DMS79 (cell line): ENCODE measurements around the gene WDR7.

Experiments
- DNase-seq: peaks from one replicate; lab custom pipeline; 2025; lab: John Stamatoyannopoulos, UW

The WDR7 gene

DNA sequence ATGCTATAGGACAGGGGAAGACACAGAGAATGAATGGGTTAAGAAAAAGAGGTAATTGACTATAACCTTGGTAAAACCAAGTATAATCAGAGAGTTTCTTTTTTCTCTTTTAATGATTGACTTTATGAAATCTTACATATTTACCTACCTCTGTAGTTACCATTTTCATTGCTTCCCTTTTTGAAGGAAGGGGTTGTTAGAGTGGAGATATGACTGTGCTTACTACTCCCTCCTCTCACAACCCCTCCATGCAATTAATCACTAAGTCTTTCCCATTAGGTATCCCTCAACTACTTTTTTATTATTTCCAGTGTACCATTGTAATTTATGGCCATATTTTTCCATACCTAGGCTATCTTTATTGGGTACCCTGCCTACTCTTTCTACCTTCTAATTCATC is 71.4 kb downstream of the WDR7 start:
- no peak for DNase-seq

DNA sequence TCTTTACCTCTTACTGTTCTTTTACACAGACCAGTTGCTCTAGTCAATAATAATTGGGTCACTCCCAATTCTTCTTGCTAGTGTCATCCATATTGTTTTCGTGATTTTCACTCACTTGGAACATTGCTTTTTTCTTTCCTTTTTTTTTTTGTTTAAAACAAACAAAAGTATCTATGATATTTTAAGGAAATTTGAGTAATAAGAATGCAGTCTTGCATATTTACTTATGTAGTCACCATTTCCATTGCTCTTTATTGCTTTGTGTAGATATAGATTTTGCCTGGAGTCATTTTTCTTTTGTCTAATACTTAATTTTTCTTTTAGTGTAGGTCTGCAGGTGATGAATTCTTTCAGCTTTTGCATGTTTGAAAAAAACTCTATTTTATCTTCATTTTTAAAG is 71.9 kb downstream of the WDR7 start:
- DNase-seq, result no peak

DNA sequence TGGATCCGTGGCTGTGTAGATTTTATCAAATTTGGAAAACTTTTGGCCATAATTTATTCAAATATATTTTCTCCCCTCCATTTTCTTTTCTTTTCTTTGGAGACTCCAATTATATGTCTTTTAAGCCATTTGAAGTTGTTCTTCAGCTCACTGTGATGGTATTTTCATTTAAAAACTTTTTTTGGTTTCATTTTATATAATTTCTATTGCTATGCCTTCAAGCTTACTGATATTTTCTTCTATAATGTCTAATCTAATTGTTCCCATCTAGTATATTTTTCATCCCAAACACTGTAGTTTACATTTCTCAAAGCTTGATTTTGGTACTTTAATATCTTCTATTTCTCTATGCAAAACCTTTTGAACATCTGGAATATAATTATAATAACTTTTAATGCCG is 72.5 kb downstream of the WDR7 start:
- DNase-seq, result no peak

DNA sequence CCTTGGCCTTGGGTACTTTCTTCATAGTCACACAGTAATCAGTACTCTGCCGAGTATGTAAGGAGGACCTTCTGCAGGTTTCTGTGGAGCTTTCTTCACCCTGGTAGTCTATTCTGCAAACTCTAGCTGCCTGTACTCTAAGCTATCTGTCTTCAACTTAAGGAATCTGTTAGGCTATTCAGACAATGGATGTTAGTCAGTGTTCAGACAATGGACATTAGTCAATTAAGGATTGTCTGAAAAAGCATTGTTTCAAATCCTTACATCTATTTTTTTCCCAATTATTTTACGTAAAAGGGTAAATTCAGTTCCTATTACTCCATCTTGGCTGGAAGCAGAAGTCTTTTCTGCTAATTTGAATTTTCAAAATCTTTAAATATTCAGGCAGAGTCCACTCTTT is 75.7 kb downstream of the WDR7 start:
- DNase-seq, result no peak

DNA sequence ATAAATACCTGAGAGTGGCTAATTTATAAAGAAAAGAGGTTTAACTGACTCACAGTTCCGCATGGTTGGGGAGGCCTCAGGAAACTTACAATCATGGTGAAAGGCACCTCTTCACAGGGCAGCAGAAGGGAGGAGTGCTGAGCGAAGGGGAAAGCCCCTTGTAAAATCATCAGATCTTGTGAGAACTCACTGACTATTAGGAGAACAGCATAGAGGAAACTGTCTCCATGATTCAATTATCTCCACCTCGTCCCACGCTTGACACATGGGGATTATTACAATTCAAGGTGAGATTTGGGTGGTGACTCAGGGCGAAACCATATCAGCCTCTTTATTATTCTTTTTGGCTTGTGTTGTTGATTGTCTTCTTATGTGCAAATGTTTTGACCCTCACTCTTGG is 76.2 kb downstream of the WDR7 start:
- DNase-seq, result no peak

DNA sequence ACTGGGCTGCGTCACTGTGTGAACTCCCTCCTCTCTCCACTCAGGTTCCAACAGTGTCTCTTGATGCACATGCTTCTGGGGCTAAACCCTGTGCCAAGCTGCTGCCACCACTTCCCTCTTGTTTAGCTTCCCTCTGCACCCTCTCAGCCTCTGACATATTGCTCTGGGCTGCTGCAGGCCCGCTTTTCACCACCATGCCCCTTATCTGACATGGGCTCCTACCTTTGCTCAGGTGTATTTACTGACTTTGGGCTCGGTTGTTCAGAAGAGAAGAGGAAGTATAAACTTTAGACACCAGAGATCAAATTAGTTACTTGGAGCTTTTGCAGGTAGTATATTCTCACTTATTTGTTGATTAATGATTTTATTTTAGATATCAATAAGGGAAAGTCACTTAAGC is 77.6 kb downstream of the WDR7 start:
- no peak for DNase-seq

DNA sequence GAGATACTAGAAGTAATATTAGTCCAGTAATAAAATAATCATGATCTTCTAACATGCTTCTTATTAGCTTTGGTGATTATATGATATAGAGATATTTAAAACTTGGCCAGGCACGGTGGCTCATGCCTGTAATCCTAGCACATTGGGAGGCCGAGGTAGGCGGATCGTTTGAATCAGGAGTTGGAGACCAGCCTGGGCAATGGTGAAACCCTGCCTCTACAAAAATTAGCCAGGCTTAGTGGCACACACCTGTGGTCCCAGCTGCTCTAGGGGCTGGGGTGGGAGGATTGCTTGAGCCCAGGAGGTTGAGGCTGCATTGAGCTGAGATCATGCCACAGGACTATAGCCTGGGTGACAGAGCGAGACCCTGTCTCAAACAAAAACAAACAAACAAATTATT is 87.0 kb downstream of the WDR7 start:
- DNase-seq, result no peak

DNA sequence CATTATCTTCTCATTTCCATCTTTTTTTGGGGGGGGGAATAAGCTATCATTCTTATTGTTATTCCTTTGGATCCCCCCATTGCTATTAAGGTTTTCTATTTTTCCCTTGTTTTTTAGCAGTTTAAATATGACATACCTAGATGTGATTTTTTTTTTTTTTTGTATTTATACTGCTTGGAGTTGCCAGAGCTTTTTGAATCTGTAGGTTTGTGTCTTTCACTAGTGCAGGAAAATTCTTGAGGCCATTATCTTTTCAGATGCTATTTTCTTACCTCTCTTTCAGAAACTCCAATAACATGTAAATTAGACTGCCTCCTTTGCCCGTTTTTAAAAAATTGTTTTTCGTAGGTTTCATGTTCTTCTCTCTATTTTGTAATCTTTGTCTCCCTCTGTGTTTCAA is 88.6 kb downstream of the WDR7 start:
- no peak for DNase-seq

DNA sequence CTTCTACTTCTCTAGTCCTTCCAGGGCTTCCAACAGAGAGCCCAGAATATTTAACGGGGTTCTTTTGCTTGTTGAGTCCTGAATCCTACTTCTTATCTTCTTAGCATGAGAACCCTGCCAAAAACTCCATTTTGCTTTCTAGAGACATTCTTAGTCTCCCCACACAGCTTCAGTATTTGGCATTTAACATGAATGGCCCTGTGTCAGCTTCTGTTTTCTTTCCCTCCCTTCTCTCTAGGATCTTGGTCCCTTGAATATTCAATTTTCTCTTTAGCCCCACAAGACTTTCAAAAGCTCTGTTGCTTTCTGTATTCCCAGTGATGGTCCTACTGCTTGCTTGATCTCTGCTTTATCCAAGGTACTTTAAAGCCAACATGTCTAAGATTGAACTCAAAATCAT is 89.5 kb downstream of the WDR7 start:
- DNase-seq, result no peak

DNA sequence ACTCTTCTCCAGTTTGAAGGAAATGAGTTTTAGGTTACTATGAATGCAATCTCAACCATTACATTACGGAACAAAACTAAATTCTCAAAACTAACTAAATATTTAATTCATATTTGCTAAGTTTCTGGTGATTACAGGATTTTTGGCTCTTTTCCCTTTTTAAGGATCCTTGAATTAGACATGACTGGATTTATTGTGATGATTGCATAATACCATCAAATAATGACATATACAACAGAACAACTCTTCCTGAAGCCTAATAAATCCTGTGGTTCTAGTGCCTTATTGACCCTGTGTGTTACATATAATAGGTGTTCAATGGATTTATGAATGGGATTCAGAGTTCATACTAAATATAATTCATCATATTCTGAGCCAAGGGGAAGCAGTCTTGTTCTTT is 90.5 kb downstream of the WDR7 start:
- DNase-seq, result no peak

DNA sequence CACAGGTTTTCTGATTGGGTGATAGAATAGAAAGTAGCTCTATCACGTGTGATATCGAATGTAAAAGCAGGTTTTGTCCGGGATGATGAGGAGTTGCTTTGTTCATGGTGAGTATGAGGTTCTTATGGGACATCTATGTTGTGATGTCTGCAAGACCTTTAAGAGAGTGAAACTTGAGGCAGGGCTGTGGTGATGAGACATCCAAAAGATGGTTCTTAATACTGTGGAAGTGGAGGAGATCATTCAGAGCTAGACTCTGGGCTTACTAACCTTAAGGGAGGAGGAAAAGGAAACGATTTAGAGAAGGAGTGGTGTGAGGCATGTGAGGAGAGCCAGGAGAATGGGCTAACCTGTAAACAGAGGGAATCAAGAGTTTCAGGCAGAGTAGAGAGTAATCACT is 92.0 kb downstream of the WDR7 start:
- no peak for DNase-seq

DNA sequence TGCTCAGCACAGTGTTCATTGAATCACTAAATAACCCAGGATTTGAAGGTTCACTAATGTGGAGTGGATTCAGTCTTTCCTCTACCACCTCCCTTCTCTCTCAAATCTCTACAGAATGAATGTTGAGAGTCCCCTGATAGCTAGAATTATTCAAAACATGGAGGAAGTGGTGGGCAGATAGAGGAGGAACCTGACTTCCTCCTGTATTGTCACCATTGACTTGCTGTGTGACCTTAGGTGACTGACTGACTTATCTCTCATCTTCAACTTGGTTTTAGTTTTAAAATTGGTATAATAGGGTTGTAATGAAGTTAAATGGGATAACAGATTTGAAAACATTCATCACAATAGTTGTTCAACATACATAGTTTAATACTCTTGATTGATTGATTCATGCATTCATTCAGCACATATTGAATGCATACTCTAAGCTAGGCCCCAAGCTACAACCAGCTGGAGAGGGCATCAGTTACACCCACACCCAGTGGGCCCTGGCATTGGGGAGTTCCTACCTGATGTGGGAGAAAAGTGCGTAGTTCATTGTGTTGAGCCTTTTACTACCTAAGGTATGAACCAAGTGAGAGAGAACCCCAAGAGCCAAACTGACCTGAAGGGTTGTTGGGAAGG is 96.0 kb downstream of the WDR7 start:
- DNase-seq, result no peak

DNA sequence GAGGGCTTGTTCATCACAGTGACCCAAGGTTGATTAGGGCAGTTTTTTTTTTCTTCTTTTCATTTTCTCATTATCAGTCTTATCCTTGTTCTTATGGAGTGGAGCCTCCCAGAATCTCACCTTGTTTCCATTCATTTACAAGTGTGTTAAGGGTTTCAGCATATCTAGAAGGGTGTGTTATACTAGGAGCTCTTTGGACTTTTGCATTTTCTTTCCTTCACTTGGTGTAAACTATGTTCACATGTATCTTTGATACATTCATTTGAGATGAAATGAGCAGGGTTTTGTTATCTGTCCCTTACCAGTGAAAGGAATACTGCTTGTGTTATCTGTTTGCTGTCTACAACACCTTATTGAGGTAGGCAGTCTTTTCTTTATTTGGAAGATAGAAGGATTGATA is 96.7 kb downstream of the WDR7 start:
- DNase-seq, result no peak

DNA sequence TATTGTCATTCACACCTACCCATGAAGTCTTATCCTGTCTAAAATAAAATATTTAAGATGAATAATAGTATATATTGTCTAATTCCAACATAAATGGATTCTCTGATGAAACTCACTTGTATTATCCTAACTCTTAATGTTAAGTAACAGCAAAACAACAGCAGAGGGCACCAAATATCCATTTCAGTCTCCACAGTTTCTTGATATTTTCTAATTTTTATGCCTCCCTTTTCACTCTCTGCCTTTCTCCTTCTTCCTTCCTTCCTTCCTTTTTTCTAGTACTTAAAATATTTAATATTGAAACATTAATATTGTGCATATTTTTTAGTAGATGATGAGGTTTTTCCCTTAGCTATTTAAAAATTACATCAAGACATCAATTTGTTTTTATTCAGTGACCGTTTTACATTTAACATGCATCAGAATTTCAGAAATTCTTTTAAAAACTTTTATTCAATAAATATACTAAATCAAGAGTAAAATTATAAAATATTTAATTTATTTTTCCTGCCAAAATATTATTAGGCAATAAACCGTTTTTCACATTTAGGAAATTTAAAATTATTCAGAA is 97.6 kb downstream of the WDR7 start:
- peak; percentile 28 for DNase-seq

DNA sequence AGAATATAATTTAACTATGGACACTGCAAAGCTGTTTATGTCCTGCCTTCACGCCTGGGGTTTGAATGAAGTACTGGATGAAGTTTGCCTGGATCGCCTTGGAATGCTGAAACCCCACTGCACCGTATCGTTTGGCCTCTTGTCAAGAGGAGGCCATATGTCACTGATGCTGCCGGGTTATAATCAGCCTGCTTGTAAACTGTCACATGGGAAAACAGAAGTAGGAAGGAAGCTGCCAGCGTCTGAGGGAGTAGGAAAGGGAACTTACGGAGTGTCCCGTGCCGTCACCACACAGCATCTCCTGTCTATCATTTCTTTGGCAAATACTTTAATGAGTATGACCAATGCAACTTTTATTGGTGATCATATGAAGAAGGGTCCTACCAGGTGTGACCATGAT is 105.8 kb downstream of the WDR7 start:
- no peak for DNase-seq

DNA sequence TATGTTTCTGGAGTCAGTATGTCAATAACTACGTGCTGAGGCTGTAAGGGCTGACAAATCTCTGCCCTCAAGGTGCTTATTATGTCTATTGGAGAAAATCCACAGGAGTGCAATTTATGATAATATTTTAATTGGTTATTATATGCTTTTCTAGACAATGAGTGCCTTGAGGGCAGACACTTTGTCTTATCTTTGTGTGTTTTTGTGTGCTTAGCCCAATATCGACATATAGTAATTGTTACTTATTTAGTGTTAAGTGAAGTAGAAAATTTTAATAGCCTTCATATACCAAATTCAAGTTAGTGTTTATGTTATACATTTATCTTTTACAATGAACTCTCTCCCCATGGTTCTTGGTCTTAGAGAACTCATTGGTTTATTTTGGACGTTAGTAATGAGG is 118.9 kb downstream of the WDR7 start:
- DNase-seq, result no peak

DNA sequence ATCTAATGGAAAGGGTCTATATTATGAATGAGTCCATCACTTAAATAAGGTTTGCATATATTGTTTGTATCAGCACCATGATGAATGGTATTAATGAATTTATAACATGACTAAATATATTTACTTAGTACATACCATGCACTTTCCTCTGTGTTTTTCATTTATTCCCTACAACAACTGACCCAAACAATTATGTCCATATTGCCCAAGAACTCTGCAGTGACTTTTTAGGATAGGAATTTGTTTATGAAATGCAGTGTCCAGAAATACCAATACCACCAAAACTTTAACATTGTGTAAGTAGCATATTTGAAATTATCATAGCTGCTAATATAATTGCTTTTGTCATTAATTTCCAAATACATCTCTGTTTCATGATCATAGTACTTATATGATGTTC is 119.7 kb downstream of the WDR7 start:
- DNase-seq, result no peak

DNA sequence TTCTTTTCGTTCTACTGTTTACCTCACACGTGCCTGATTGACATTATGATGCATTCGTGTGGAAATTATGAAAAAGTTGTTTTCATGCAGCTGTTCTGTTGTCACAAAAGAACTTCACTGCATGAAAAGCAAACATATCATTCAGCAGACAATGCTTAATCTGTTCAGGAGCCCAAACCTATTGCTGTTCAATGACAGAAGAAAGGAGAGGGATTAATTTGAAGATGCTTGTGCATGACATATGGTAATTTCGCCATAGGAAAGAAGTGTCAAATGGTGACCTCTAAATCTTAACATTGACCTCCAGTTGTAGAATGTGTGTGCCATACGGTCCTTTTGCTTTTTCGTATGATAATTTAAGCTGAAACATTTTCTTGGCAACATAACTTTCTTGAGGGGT is 124.5 kb downstream of the WDR7 start:
- DNase-seq, result no peak

DNA sequence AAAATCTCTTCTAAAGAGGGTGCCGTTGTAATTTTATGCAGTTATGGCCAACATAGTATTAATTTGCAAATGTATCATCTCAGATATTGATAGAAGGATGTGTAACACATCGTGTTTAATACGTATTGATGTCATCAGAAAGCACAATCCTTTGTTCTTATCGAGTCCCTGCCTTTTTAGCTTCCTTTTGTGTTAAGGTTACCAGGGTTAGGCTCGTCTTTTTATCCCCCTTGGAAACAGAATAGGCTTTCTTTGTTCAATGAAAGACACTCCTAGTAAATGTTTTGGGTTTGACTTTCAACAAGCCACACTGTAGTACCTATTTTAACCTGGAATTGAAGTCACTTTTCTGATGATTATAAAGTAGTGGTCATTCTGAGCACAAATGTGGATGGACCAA is 136.2 kb downstream of the WDR7 start:
- DNase-seq, result no peak

DNA sequence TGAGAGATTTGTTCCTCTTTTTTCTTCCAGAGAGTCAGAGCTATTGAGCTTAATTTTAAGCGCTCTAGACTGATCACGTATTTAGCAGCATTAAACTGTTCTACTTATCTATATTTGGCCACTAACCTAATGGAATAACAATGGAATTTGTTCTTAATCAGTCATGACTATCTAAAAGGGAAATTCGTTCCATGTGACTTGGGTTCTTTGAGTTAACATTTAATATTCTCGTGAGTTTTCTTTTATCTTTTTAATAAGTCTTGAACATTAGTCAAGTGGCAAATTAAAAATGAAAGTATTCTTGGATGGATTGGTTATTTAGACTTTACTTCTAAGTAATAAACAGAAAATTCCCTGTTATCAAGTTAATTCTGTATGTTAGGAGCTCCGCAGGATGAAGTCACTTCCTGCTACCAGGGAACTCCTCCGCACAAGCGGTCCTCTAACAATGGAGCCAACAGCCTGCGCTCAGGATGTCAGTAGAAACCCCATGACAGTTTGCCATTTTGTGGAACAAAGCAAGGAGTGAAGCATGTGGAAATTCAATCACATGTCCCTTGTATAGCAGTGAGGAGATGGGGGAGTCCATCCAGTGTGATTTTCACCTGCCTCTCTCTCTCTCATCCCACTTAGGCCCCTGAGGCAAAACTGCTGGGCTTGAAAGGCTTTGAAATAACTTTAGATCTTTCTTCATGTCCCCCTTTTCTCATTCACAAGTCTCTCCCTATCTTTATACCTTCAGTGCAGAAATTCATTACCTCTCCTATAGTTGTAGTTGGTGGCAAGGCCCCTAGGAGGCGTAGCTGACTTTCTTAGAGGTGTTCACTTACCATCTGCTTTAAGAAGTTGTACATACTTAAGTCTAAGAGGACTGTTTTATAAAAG is 138.1 kb downstream of the WDR7 start:
- no peak for DNase-seq

DNA sequence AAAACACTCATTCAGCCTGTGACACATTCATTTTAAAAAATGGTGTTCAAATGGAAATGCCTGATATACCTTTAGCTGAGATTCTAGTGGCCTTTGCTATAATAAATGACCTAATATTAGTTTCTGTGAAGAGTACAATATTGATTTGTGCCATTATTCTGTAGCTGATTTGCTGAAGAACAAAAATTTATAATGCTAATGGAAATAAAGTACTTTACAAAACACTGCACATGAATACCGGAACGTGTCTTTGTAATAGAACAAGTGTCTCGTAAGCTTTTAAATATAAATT is 138.7 kb downstream of the WDR7 start:
- DNase-seq, result no peak

DNA sequence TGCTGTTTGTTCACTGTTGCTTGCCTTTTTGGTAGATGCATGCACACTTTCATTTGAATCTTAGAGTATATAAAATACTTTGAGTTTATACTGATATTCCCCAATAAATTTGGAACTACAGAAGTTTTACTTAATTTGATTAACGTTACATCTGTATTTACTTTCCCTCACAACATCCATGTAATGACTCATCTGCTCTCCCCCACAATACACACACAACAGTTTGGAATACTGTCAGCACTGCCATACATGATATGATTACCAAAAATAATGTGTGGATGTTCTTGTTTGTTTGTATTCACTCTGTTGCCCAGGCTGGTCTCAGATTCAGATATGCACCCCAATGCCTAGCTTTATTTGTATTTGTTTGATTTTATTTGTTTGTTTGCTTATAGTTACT is 144.2 kb downstream of the WDR7 start:
- DNase-seq, result no peak

DNA sequence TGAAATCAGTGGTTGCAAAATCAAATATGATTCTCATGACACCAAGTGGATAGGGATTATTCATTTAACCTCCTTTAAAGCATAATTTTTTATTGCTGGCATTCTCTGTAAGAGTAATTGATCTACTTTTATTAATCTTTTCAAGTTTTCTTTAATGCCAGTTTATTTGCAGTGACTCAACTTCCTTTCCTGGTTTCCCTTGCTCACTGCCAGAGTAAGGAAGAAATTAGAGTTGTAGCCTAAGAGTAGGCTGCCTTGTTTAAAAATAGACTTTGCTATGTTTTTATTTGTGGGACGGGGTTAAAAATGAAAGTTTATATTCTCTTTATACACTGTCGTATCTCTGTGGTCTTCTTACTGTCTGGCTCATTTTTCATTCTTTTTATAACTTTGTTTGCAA is 148.6 kb downstream of the WDR7 start:
- DNase-seq, result no peak

DNA sequence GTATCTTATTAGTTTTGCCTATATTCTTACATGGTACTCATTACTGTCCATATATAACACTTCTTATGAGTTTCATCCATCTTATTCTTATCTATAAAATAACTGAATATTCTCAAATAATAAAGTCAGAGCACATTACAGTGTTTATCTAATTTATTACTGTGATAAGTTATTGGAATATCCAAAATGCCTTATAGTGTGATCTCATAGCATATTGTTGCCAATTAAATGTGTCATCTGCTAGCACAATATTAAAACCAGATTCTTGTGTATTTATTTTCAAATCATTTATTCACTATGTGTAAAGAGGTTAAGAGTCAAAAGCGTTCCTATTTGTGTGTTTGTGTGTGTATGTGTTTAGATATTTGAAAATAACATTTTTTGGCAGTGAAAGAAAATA is 151.9 kb downstream of the WDR7 start:
- no peak for DNase-seq
